HepG2 (cell line): ENCODE measurements around the gene CEMP1. TPM values are rescaled to one million over a fixed set of nuclear protein-coding genes. Genes with fewer than 3 reads are reported as not detected.

ENCODE experiments used
- BORCS8-MEF2B ChIP-seq: sonication (generic); formaldehyde crosslinking; IDR thresholded peaks from 2 replicates; pipeline ENCODE4 v1.8.0; 2022; ENCODE audit warnings: mild to moderate bottlenecking, missing genetic modification reagents
- CBFB ChIP-seq: sonication (generic); formaldehyde crosslinking; IDR thresholded peaks from 2 replicates; pipeline ENCODE4 v1.4.0; 2020; ENCODE audit warnings: missing genetic modification reagents
- DR1 ChIP-seq: sonication (generic); formaldehyde crosslinking; IDR thresholded peaks from 2 replicates; pipeline ENCODE4 v1.8.0; 2021; ENCODE audit warnings: mild to moderate bottlenecking, missing genetic modification reagents, inconsistent platforms
- FOSL2 ChIP-seq: sonication (generic); formaldehyde crosslinking; IDR thresholded peaks from 2 replicates; pipeline ENCODE4 v1.4.0; 2020; ENCODE audit warnings: missing genetic modification reagents
- FOXO1 ChIP-seq: sonication (generic); formaldehyde crosslinking; IDR thresholded peaks from 2 replicates; pipeline ENCODE4 v1.4.0; 2020; ENCODE audit warnings: missing genetic modification reagents
- HOXA5 ChIP-seq: sonication (generic); formaldehyde crosslinking; IDR thresholded peaks from 2 replicates; pipeline ENCODE4 v1.4.0; 2020; ENCODE audit warnings: missing genetic modification reagents
- MEF2D ChIP-seq: sonication (generic); formaldehyde crosslinking; IDR thresholded peaks from 2 replicates; pipeline ENCODE4 v1.5.1; 2020; ENCODE audit warnings: mild to moderate bottlenecking, missing genetic modification reagents
- MTF1 ChIP-seq: sonication (generic); formaldehyde crosslinking; IDR thresholded peaks from 2 replicates; pipeline ENCODE4 v1.5.0; 2020; ENCODE audit warnings: missing genetic modification reagents
- MXI1 ChIP-seq: IDR thresholded peaks from 3 replicates; pipeline ENCODE4 v1.6.1; 2012; ENCODE audit warnings: low read depth, low read length, inconsistent platforms, borderline replicate concordance
- SRF ChIP-seq: IDR thresholded peaks from 2 replicates; pipeline ENCODE4 v1.6.1; 2011; ENCODE audit warnings: mild to moderate bottlenecking, low read depth, low read length, moderate library complexity
- TCF12 ChIP-seq, 2 experiments: fragments of 450-650 bp in 1 of 2; sonication (generic) in 1 of 2; formaldehyde crosslinking in 1 of 2; IDR thresholded peaks; 2 replicates each; pipeline versions ENCODE4 v1.6.1 to v1.8.0; 2017 to 2022; ENCODE audit warnings: antibody characterized with exemption in 1 of 2, mild to moderate bottlenecking in 1 of 2, missing genetic modification reagents in 1 of 2, moderate library complexity in 1 of 2
- TOPORS ChIP-seq: sonication (generic); formaldehyde crosslinking; IDR thresholded peaks from 2 replicates; pipeline ENCODE4 v1.8.0; 2023; ENCODE audit warnings: mild to moderate bottlenecking, missing genetic modification reagents
- USF2 ChIP-seq, 2 experiments: sonication (generic) in 1 of 2; formaldehyde crosslinking in 1 of 2; IDR thresholded peaks; 2 replicates each; pipeline versions ENCODE4 v1.5.1 to v1.6.1; 2011 to 2020; ENCODE audit warnings: borderline replicate concordance in 1 of 2, low read depth in 1 of 2, low read length in 1 of 2, mild to moderate bottlenecking in 1 of 2, missing genetic modification reagents in 1 of 2, moderate library complexity in 1 of 2
- ZFP36L1 ChIP-seq: sonication (generic); formaldehyde crosslinking; IDR thresholded peaks from 2 replicates; pipeline ENCODE4 v1.8.0; 2022; ENCODE audit warnings: mild to moderate bottlenecking, missing genetic modification reagents, moderate library complexity
- ZFP90 ChIP-seq: sonication (generic); formaldehyde crosslinking; IDR thresholded peaks from 2 replicates; pipeline ENCODE4 v1.8.0; 2022; ENCODE audit warnings: missing genetic modification reagents, mild to moderate bottlenecking, inconsistent platforms, borderline replicate concordance
- ZFX ChIP-seq: sonication (generic); formaldehyde crosslinking; IDR thresholded peaks from 2 replicates; pipeline ENCODE4 v1.4.0; 2020; ENCODE audit warnings: mild to moderate bottlenecking, low read depth, missing genetic modification reagents, moderate library complexity
- ZMYM3 ChIP-seq: sonication (generic); formaldehyde crosslinking; IDR thresholded peaks from 2 replicates; pipeline ENCODE4 v1.5.1; 2020; ENCODE audit warnings: mild to moderate bottlenecking, missing genetic modification reagents
- polyA plus RNA-seq, 8 experiments: library from polyadenylated mRNA; depleted of rRNA in 3 of 8; stranded (reverse) in 7 of 8; unstranded in 1 of 8; fragments of >200 nt; fragmentation: Illumina TruSeq in 4 of 8; extraction: Trizol in 4 of 8; gene quantifications; 2 replicates each; pipeline versions ENCODE4 v1.2.1 to v1.2.3, GENCODE V29; 2011 to 2016; ENCODE audit warnings: low read depth in 4 of 8, missing spikeins in 1 of 8, mixed read lengths in 1 of 8; ENCODE audit not compliant: insufficient read depth in 1 of 8
- total RNA-seq, 5 experiments: library from RNA; depleted of rRNA; stranded (reverse); fragments of >200 nt; fragmentation: Illumina TruSeq; extraction: Trizol; gene quantifications; 2 replicates each; pipeline ENCODE4 v1.2.3, GENCODE V29; 2016; ENCODE audit warnings: low read depth in 1 of 5
- TF ChIP-seq, protein P1 (sequence below): sonication (generic); formaldehyde crosslinking; IDR thresholded peaks from 2 replicates; pipeline ENCODE4 v1.4.0; 2020; ENCODE audit warnings: missing genetic modification reagents, borderline replicate concordance
- TF ChIP-seq, protein P2 (sequence below): sonication (generic); formaldehyde crosslinking; IDR thresholded peaks from 2 replicates; pipeline ENCODE4; 2020; ENCODE audit warnings: missing genetic modification reagents, mild to moderate bottlenecking, borderline replicate concordance
- TF ChIP-seq, protein P3 (sequence below): sonication (generic); formaldehyde crosslinking; IDR thresholded peaks from 2 replicates; pipeline ENCODE4 v1.5.0; 2020; ENCODE audit warnings: missing genetic modification reagents

The CEMP1 gene
- total and polyA plus RNA-seq, 2 of the 13 experiments (the other 11 are each of a cell fraction or from before 2014, with no cell fraction given) = not detected

GRCh38 chr16:2484898-2485508 is 46.2 kb downstream of the CEMP1 start (continued):
- TF ChIP-seq, protein P1, sequence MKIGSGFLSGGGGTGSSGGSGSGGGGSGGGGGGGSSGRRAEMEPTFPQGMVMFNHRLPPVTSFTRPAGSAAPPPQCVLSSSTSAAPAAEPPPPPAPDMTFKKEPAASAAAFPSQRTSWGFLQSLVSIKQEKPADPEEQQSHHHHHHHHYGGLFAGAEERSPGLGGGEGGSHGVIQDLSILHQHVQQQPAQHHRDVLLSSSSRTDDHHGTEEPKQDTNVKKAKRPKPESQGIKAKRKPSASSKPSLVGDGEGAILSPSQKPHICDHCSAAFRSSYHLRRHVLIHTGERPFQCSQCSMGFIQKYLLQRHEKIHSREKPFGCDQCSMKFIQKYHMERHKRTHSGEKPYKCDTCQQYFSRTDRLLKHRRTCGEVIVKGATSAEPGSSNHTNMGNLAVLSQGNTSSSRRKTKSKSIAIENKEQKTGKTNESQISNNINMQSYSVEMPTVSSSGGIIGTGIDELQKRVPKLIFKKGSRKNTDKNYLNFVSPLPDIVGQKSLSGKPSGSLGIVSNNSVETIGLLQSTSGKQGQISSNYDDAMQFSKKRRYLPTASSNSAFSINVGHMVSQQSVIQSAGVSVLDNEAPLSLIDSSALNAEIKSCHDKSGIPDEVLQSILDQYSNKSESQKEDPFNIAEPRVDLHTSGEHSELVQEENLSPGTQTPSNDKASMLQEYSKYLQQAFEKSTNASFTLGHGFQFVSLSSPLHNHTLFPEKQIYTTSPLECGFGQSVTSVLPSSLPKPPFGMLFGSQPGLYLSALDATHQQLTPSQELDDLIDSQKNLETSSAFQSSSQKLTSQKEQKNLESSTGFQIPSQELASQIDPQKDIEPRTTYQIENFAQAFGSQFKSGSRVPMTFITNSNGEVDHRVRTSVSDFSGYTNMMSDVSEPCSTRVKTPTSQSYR (CRISPR knock-in tag) = peak; percentile 96
- peak; percentile 49; the same call in 1 of the 2 replicates for TF ChIP-seq HOXA5
- TF ChIP-seq SRF = no peak
- peak; percentile 73 for TF ChIP-seq ZFP36L1 (CRISPR knock-in tag)
- TF ChIP-seq ZFX (CRISPR knock-in tag) = peak; percentile 64; the same call in 1 of the 2 replicates
- TF ChIP-seq USF2 (IDR thresholded peaks at IDR 0.05; ENCODE audit: low read depth, low read length) = no peak
- no peak for TF ChIP-seq USF2 (CRISPR knock-in tag; IDR thresholded peaks at IDR 0.05; ENCODE audit: borderline replicate concordance)
- TF ChIP-seq MEF2D (CRISPR knock-in tag) = peak; percentile 82
- TF ChIP-seq ZMYM3 (CRISPR knock-in tag) = peak; percentile 15; the same call in 1 of the 2 replicates
- TF ChIP-seq FOSL2 = peak; percentile 44; the same call in 1 of the 2 replicates
- peak; percentile 56; the same call in 1 of the 2 replicates for TF ChIP-seq ZFP90
- TF ChIP-seq BORCS8-MEF2B (CRISPR knock-in tag) = peak; percentile 87
- TF ChIP-seq DR1 (CRISPR knock-in tag) = peak; percentile 55; the same call in 1 of the 2 replicates
- TF ChIP-seq, protein P2, sequence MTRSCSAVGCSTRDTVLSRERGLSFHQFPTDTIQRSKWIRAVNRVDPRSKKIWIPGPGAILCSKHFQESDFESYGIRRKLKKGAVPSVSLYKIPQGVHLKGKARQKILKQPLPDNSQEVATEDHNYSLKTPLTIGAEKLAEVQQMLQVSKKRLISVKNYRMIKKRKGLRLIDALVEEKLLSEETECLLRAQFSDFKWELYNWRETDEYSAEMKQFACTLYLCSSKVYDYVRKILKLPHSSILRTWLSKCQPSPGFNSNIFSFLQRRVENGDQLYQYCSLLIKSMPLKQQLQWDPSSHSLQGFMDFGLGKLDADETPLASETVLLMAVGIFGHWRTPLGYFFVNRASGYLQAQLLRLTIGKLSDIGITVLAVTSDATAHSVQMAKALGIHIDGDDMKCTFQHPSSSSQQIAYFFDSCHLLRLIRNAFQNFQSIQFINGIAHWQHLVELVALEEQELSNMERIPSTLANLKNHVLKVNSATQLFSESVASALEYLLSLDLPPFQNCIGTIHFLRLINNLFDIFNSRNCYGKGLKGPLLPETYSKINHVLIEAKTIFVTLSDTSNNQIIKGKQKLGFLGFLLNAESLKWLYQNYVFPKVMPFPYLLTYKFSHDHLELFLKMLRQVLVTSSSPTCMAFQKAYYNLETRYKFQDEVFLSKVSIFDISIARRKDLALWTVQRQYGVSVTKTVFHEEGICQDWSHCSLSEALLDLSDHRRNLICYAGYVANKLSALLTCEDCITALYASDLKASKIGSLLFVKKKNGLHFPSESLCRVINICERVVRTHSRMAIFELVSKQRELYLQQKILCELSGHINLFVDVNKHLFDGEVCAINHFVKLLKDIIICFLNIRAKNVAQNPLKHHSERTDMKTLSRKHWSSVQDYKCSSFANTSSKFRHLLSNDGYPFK = peak; percentile 35; the same call in 1 of the 2 replicates
- peak; percentile 51; the same call in 1 of the 2 replicates for TF ChIP-seq CBFB (CRISPR knock-in tag)
- TF ChIP-seq, protein P3, sequence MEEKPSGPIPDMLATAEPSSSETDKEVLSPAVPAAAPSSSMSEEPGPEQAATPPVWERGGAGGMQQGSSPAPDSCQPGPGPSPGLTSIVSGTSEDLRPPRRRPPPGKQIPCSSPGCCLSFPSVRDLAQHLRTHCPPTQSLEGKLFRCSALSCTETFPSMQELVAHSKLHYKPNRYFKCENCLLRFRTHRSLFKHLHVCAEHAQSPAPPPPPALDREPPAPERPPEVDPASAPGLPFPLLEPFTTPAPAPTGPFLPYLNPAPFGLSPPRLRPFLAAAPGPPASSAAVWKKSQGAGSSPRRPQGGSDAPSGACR (CRISPR knock-in tag) = peak; percentile 15; the same call in 1 of the 2 replicates
- TF ChIP-seq TOPORS = 0 out of 2 replicates have a peak, but pooled peaks have one; percentile 33
- peak; percentile 77; the same call in 1 of the 2 replicates for TF ChIP-seq FOXO1
- TF ChIP-seq MXI1 = peak; percentile 54; the same call in 1 of the 3 replicates
- no peak for TF ChIP-seq TCF12 (IDR thresholded peaks at IDR 0.05)
- TF ChIP-seq TCF12 (CRISPR knock-in tag; IDR thresholded peaks at IDR 0.05) = peak; percentile 58; the same call in 1 of the 2 replicates
- TF ChIP-seq MTF1 (CRISPR knock-in tag) = no peak
